CD4-positive, alpha-beta memory T cell (primary cell): ENCODE measurements around the gene RET. TPM values are rescaled to one million over a fixed set of nuclear protein-coding genes. Genes with fewer than 3 reads are reported as not detected.

Experiments used
- CTCF ChIA-PET: fragments of 350-600 bp; sonication (Branson Sonifier 250); formaldehyde crosslinking; loops from one replicate; lab custom pipeline; 2021; ENCODE audit warnings: inconsistent platforms; ENCODE audit not compliant: partially characterized antibody; lab: Charles Lee
- POLR2A ChIA-PET: fragments of 350-600 bp; sonication (Branson Sonifier 250); formaldehyde crosslinking; loops from one replicate; lab custom pipeline; 2021; ENCODE audit not compliant: partially characterized antibody; lab: Charles Lee
- DNase-seq, 5 donors: peaks; one replicate each; pipeline versions ENCODE4 v3.0.0 to v3.0.0-alpha.2; 2020 to 2022; ENCODE audit warnings: mixed read lengths in 1 of 5
- H3K27ac ChIP-seq: one replicate; pipeline ENCODE4 v1.7.0; 2013; ENCODE audit warnings: low read depth, low read length
- H3K27me3 ChIP-seq: 2 replicates; pipeline ENCODE4 v1.7.0; 2013; ENCODE audit warnings: mild to moderate bottlenecking, low read length, moderate library complexity; ENCODE audit not compliant: insufficient read depth
- H3K36me3 ChIP-seq: 2 replicates; pipeline ENCODE4 v1.7.0; 2013; ENCODE audit warnings: mild to moderate bottlenecking, low read length, moderate library complexity; ENCODE audit not compliant: insufficient read depth
- H3K4me1 ChIP-seq: 2 replicates; pipeline ENCODE4 v1.7.0; 2013; ENCODE audit warnings: mild to moderate bottlenecking, low read length, moderate library complexity; ENCODE audit not compliant: insufficient read depth
- H3K4me3 ChIP-seq, 2 donors: one replicate each; pipeline ENCODE4 v1.7.0; 2013; ENCODE audit warnings: low read length in 2 of 2, mild to moderate bottlenecking in 1 of 2
- H3K9me3 ChIP-seq, 2 donors: one replicate each; pipeline ENCODE4 v1.7.0; 2013; ENCODE audit warnings: low read length in 2 of 2, control low read depth in 1 of 2; ENCODE audit not compliant: control insufficient read depth in 1 of 2
- H3K27ac Mint-ChIP-seq, 7 donors: one replicate each; pipeline ENCODE4 v1.8.0; 2020 to 2021; ENCODE audit warnings: mixed read lengths in 7 of 7, mild to moderate bottlenecking in 6 of 7, inconsistent platforms in 3 of 7, moderate library complexity in 3 of 7
- H3K27me3 Mint-ChIP-seq, 2 donors: one replicate each; pipeline ENCODE4 v1.8.0; 2020 to 2021; ENCODE audit warnings: mixed read lengths in 2 of 2
- H3K36me3 Mint-ChIP-seq, 2 donors: one replicate each; pipeline ENCODE4 v1.8.0; 2020 to 2021; ENCODE audit warnings: mixed read lengths in 2 of 2, inconsistent platforms in 1 of 2, mild to moderate bottlenecking in 1 of 2
- H3K4me1 Mint-ChIP-seq, 4 donors: one replicate each; pipeline ENCODE4 v1.8.0; 2020 to 2021; ENCODE audit warnings: mixed read lengths in 4 of 4, mild to moderate bottlenecking in 1 of 4
- H3K4me3 Mint-ChIP-seq, 8 donors: one replicate each; pipeline ENCODE4 v1.8.0; 2020 to 2021; ENCODE audit warnings: mixed read lengths in 8 of 8, mild to moderate bottlenecking in 7 of 8, moderate library complexity in 6 of 8, inconsistent platforms in 3 of 8
- H3K9me3 Mint-ChIP-seq, 8 donors: one replicate each; pipeline ENCODE4 v1.8.0; 2020 to 2021; ENCODE audit warnings: mixed read lengths in 8 of 8, mild to moderate bottlenecking in 5 of 8, inconsistent platforms in 3 of 8, moderate library complexity in 1 of 8
- intact Hi-C: fragments of 100-400 bp; cut with micrococcal nuclease; formaldehyde crosslinking; loops from one replicate; pipeline ENCODE4 v1.15.1; 2023
- polyA plus RNA-seq, 2 donors: library from polyadenylated mRNA; unstranded; fragments of 300-500 nt; fragmentation: Illumina TruSeq; gene quantifications; one replicate each; pipeline ENCODE4 v1.2.3, GENCODE V29; 2021
- total RNA-seq, 2 experiments: library from RNA; stranded (reverse); gene quantifications; one replicate each; pipeline ENCODE4 v1.2.3, GENCODE V29; 2021

RET gene
- total and polyA plus RNA-seq, 4 experiments from 2014 or later: not detected

DNA sequence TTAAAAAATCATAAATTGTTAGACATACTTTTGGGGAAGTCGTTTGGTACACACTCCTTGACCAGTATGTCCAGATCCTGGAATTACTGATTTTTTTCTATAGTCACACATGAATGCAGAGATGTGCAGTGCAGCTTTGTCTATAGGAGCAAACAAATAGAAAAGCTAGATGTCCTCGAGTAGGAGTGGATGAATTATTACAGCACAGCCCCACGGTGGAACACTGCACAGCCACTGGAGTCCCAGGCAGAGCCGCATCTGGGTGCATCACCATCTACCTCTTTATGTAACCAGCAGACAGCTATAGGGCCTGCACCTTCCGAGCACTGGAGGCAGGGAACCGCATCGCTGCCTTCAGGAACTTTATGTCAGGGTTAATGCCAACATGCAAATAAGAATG lies 17.0 kb upstream of the RET start:
- ChIA-PET POLR2A (no interaction called here), CTCF (no interaction called here)
- Mint-ChIP-seq H3K27me3 (peaks cover 7 to 15% of the 10 kb centered on the region in 2 donors), H3K9me3 (no peaks in the 10 kb centered on the region), H3K27ac (no peak overlapping the region), H3K36me3 (no peaks in the 10 kb centered on the region), H3K4me1 (no peaks in the 10 kb centered on the region), H3K4me3 (no peak overlapping the region)
- no peak for DNase-seq
- Histone ChIP-seq H3K4me1 (no peaks in the 10 kb centered on the region), H3K36me3 (no peaks in the 10 kb centered on the region), H3K27me3 (no peaks in the 10 kb centered on the region), H3K9me3 (no peaks in the 10 kb centered on the region), H3K4me3 (no peak overlapping the region), H3K27ac (no peak overlapping the region)
- intact Hi-C loops: no loop called here

DNA sequence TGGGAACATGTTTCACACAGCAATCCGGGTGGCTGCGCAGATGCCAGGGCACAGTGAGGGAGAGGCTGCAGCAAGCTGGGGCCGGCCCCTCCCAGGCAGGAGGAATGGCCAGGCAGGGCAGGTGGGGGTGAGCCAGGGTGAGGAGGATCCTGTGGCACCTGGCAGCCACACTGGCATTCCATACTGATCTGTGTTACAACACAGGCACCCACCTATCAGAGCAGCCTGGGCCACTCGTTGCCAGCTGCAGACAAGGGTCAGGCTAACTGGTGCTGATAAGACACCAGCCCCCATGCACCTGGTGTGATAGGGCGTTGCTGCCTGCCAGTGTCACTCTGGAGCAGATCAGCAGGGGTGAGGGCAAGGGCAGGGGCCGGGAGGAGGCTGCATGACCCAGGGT lies 16.6 kb upstream of the RET start:
- CTCF ChIA-PET: no interaction called here
- Histone ChIP-seq H3K9me3 (no peaks in the 10 kb centered on the region), H3K27ac (no peak overlapping the region), H3K27me3 (no peaks in the 10 kb centered on the region), H3K4me1 (no peaks in the 10 kb centered on the region), H3K4me3 (no peak overlapping the region), H3K36me3 (no peaks in the 10 kb centered on the region)
- intact Hi-C loops: no loop called here
- POLR2A ChIA-PET: no interaction called here
- Mint-ChIP-seq H3K9me3 (no peaks in the 10 kb centered on the region), H3K4me1 (no peaks in the 10 kb centered on the region), H3K4me3 (no peak overlapping the region), H3K36me3 (no peaks in the 10 kb centered on the region), H3K27ac (no peak overlapping the region), H3K27me3 (peaks cover 7 to 12% of the 10 kb centered on the region in 2 donors)
- no peak for DNase-seq

- DNase-seq: no peak
- POLR2A ChIA-PET: no interaction called here
- Histone ChIP-seq H3K4me1 (no peaks in the 10 kb centered on the region), H3K9me3 (no peaks in the 10 kb centered on the region), H3K36me3 (no peaks in the 10 kb centered on the region), H3K4me3 (no peak overlapping the region), H3K27ac (no peak overlapping the region), H3K27me3 (no peaks in the 10 kb centered on the region)
- Mint-ChIP-seq H3K4me3 (no peak overlapping the region), H3K4me1 (no peaks in the 10 kb centered on the region), H3K27ac (no peak overlapping the region), H3K27me3 (peaks cover 7 to 11% of the 10 kb centered on the region in 2 donors), H3K9me3 (no peaks in the 10 kb centered on the region), H3K36me3 (no peaks in the 10 kb centered on the region)
- intact Hi-C loops: no loop called here
- CTCF ChIA-PET: no interaction called here
Observed at GRCh38 chr10:43061331-43061730, 15.5 kb upstream of the RET start.

DNA sequence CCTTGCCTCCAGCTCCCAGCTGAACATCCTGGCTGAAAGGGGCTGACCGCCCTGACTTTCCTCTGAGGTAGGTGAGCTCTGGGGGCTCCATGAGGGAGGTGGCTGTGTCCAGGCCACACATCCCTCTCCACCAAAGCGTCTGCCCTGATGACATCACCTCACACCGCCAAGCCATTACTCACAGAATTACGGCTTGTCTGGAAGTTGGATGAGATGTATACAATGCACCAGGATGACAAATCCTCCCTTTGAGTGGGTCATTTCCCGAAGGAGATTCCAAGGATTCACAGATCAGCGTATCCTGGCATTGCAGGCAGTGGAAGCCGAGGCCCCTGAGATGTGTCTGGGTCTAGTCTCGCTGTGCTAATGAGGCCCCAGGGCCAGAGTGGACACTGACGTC lies 15.1 kb upstream of the RET start:
- H3K27ac ChIP-seq: no peak overlapping the region
- H3K36me3 Mint-ChIP-seq: no peaks in the 10 kb centered on the region
- no peak for DNase-seq
- no peak overlapping the region for H3K4me3 ChIP-seq
- H3K4me3 Mint-ChIP-seq: no peak overlapping the region
- CTCF ChIA-PET: no interaction called here
- no peak overlapping the region for H3K27ac Mint-ChIP-seq
- no peaks in the 10 kb centered on the region for H3K9me3 Mint-ChIP-seq
- H3K36me3 ChIP-seq: no peaks in the 10 kb centered on the region
- H3K27me3 ChIP-seq: no peaks in the 10 kb centered on the region
- POLR2A ChIA-PET: no interaction called here
- H3K4me1 Mint-ChIP-seq: no peaks in the 10 kb centered on the region
- intact Hi-C loops: no loop called here
- H3K9me3 ChIP-seq: no peaks in the 10 kb centered on the region
- H3K4me1 ChIP-seq: no peaks in the 10 kb centered on the region
- peaks cover 7 to 11% of the 10 kb centered on the region in 2 donors for H3K27me3 Mint-ChIP-seq

GRCh38 chr10:43062402-43063160 lies 14.3 kb upstream of the RET start:
- Mint-ChIP-seq H3K27me3 (peaks cover 6 to 11% of the 10 kb centered on the region in 2 donors), H3K9me3 (no peaks in the 10 kb centered on the region), H3K27ac (no peak overlapping the region), H3K36me3 (no peaks in the 10 kb centered on the region), H3K4me1 (no peaks in the 10 kb centered on the region), H3K4me3 (no peak overlapping the region)
- CTCF ChIA-PET: no interaction called here
- Histone ChIP-seq H3K27me3 (no peaks in the 10 kb centered on the region), H3K4me3 (no peak overlapping the region), H3K9me3 (no peaks in the 10 kb centered on the region), H3K27ac (no peak overlapping the region), H3K4me1 (no peaks in the 10 kb centered on the region), H3K36me3 (no peaks in the 10 kb centered on the region)
- POLR2A ChIA-PET: no interaction called here
- intact Hi-C loops: no loop called here
- no peak for DNase-seq

- no peaks in the 10 kb centered on the region for H3K9me3 ChIP-seq
- intact Hi-C loops: no loop called here
- Mint-ChIP-seq H3K9me3 (no peaks in the 10 kb centered on the region), H3K27me3 (no peaks in the 10 kb centered on the region), H3K4me3 (no peak overlapping the region), H3K27ac (no peak overlapping the region), H3K36me3 (no peaks in the 10 kb centered on the region), H3K4me1 (no peaks in the 10 kb centered on the region)
- no peaks in the 10 kb centered on the region for H3K27me3 ChIP-seq
- H3K4me1 ChIP-seq: no peaks in the 10 kb centered on the region
- H3K36me3 ChIP-seq: no peaks in the 10 kb centered on the region
- CTCF ChIA-PET: interaction anchor here (1.2 kb wide), 1 partner anchor 10 kb away, joined by 4 read pairs; no protein-coding TSS in a partner anchor
- no peak overlapping the region for H3K27ac ChIP-seq
- no peak overlapping the region for H3K4me3 ChIP-seq
- POLR2A ChIA-PET: no interaction called here
- no peak for DNase-seq
Observed at GRCh38 chr10:43064331-43065075, 12.4 kb upstream of the RET start.

DNA sequence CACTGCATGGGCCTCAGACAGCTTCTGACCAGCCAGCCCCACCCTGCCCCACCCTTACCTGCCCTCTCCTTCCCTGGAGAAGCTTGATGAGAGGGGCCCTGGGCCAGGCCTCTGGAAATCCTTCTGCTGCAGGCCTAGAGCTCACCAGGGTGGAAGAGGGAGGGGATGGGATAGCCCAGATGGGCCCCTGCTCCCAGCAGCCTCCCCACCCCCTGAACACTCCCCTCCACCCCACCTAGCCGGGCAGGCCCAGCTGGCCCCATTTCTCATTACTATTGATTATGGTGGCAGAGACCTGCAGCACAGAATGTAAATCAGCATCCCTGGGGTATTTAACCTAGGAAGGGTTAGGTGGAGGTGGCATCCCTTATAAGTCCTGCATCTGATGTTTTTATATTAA lies 11.6 kb upstream of the RET start:
- CTCF ChIA-PET: no interaction called here
- Histone ChIP-seq H3K4me1 (no peaks in the 10 kb centered on the region), H3K27me3 (no peaks in the 10 kb centered on the region), H3K36me3 (no peaks in the 10 kb centered on the region), H3K27ac (no peak overlapping the region), H3K4me3 (no peak overlapping the region), H3K9me3 (no peaks in the 10 kb centered on the region)
- Mint-ChIP-seq H3K4me1 (no peaks in the 10 kb centered on the region), H3K27ac (no peak overlapping the region), H3K36me3 (no peaks in the 10 kb centered on the region), H3K9me3 (no peaks in the 10 kb centered on the region), H3K4me3 (no peak overlapping the region), H3K27me3 (no peaks in the 10 kb centered on the region)
- DNase-seq: no peak
- intact Hi-C loops: no loop called here
- POLR2A ChIA-PET: no interaction called here
